CD4-positive, alpha-beta T cell (primary cell): Measurements from ENCODE around the gene RNF144B. TPM values are rescaled to one million over a fixed set of nuclear protein-coding genes. Genes with fewer than 3 reads are reported as not detected.
A peak's percentile ranks its signal among the peaks of the same experiment; 100 is the strongest.

Source experiments
- ATAC-seq: fragments of 200-7000 bp; cut with Tn5 transposase; one replicate; pipeline ENCODE4 v1.10.0; 2022; ENCODE audit warnings: mild to moderate bottlenecking; ENCODE audit not compliant: poor library complexity
- CTCF ChIA-PET: fragments of 350-600 bp; sonication (Branson Sonifier 250); formaldehyde crosslinking; loops from one replicate; lab custom pipeline; 2021; ENCODE audit warnings: antibody characterized with exemption, inconsistent platforms; lab: Charles Lee
- POLR2A ChIA-PET: fragments of 350-600 bp; sonication (Branson Sonifier 250); formaldehyde crosslinking; loops from one replicate; lab custom pipeline; 2021; ENCODE audit warnings: antibody characterized with exemption, inconsistent platforms; lab: Charles Lee
- DNase-seq, 14 experiments: peaks; one replicate each; pipeline ENCODE4 v3.0.0-alpha.2; 2013 to 2020; ENCODE audit warnings: mixed read lengths in 2 of 14
- H3K27ac ChIP-seq, 2 donors: one replicate each; pipeline versions ENCODE4 v1.5.1 to v1.7.0; 2013; ENCODE audit warnings: low read length in 2 of 2, low read depth in 1 of 2, mild to moderate bottlenecking in 1 of 2
- H3K27me3 ChIP-seq, 2 experiments: 1 replicate in 1 of 2; 2 replicates in 1 of 2; pipeline versions ENCODE4 v1.6.1 to v1.7.0; 2013; ENCODE audit warnings: low read length in 2 of 2, control low read depth in 1 of 2, mild to moderate bottlenecking in 1 of 2, moderate library complexity in 1 of 2; ENCODE audit not compliant: insufficient read depth in 2 of 2, control insufficient read depth in 1 of 2
- H3K36me3 ChIP-seq: one replicate; pipeline ENCODE4 v1.6.1; 2013; ENCODE audit warnings: low read length, control low read depth; ENCODE audit not compliant: insufficient read depth
- H3K4me1 ChIP-seq: one replicate; pipeline ENCODE4 v1.6.1; 2013; ENCODE audit warnings: low read length, control low read depth; ENCODE audit not compliant: insufficient read depth
- H3K4me3 ChIP-seq: one replicate; pipeline ENCODE4 v1.5.1; 2013; ENCODE audit warnings: mild to moderate bottlenecking, low read length, moderate library complexity
- H3K9me3 ChIP-seq, 2 experiments: 1 replicate in 1 of 2; 2 replicates in 1 of 2; pipeline versions ENCODE4 v1.6.1 to v1.7.0; 2013; ENCODE audit warnings: low read length in 2 of 2, mild to moderate bottlenecking in 2 of 2, control low read depth in 1 of 2, moderate library complexity in 1 of 2; ENCODE audit not compliant: control insufficient read depth in 1 of 2, insufficient read depth in 1 of 2
- H3K27ac Mint-ChIP-seq: one replicate; pipeline ENCODE4 v1.8.0; 2020; ENCODE audit warnings: mixed read lengths
- H3K27me3 Mint-ChIP-seq: one replicate; pipeline ENCODE4 v1.8.0; 2021; ENCODE audit warnings: mixed read lengths
- H3K36me3 Mint-ChIP-seq: one replicate; pipeline ENCODE4 v1.8.0; 2021; ENCODE audit warnings: low read depth, mixed read lengths
- H3K4me1 Mint-ChIP-seq: one replicate; pipeline ENCODE4 v1.8.0; 2021; ENCODE audit warnings: low read depth, mixed read lengths
- H3K4me3 Mint-ChIP-seq: one replicate; pipeline ENCODE4 v1.8.0; 2020; ENCODE audit warnings: mild to moderate bottlenecking, mixed read lengths
- H3K9me3 Mint-ChIP-seq: one replicate; pipeline ENCODE4 v1.8.0; 2020; ENCODE audit warnings: mixed read lengths
- intact Hi-C, 2 experiments: fragments of 100-400 bp; cut with DNase I in 1 of 2; cut with micrococcal nuclease in 1 of 2; formaldehyde crosslinking; loops; one replicate each; pipeline versions ENCODE4 v1.15.1 to v1.9.0; 2023 to 2025; cut with DNase I, micrococcal nuclease
- total RNA-seq, 174 experiments: library from RNA in 2 of 174; stranded (reverse) in 2 of 174; gene quantifications; one replicate each; pipeline ENCODE4 v1.2.3 and lab custom pipeline; 2021 to 2026
- TF ChIP-seq, protein P1 (sequence below): fragments of 200-600 bp; IDR thresholded peaks from one replicate; pipeline ENCODE4 v1.8.0; 2022; ENCODE audit warnings: antibody characterized with exemption, mild to moderate bottlenecking

The RNF144B gene
- total RNA-seq, 2 experiments from 2014 or later: 2.3 to 3.5 TPM

DNA sequence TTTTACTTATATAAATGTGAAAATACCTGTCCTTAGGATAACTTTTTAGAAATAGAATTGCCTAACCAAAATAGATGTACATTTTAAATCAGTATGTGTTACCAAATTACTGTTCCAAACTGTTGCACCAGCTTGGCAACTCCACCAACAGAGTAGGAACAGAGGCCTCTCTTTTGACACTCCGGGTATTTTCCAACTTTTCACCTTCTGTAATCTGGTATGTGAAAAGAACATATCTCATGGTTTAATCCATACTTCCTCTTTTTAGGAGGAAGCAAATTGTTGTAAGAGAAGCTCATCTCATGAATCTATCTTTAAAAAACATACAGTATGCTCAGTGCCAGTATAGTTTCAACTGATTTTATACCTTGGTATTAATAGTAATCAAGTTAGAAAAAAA is 24.9 kb downstream of the RNF144B start:
- no peak overlapping the region for H3K4me3 ChIP-seq
- Mint-ChIP-seq H3K36me3 (peaks cover 29% of the 10 kb centered on the region), H3K27me3 (no peaks in the 10 kb centered on the region), H3K4me1 (no peaks in the 10 kb centered on the region), H3K9me3 (peaks cover 2% of the 10 kb centered on the region), H3K27ac (no peak overlapping the region), H3K4me3 (no peak overlapping the region)
- DNase-seq (peak in 2 of 14 experiments; percentile 51 to 61), ATAC-seq (no peak)
- CTCF ChIA-PET: no interaction called here
- POLR2A ChIA-PET: no interaction called here
- H3K9me3 ChIP-seq: no peaks in the 10 kb centered on the region
- no peak overlapping the region for H3K27ac ChIP-seq
- intact Hi-C loops: no loop called here
- TF ChIP-seq, protein P1, sequence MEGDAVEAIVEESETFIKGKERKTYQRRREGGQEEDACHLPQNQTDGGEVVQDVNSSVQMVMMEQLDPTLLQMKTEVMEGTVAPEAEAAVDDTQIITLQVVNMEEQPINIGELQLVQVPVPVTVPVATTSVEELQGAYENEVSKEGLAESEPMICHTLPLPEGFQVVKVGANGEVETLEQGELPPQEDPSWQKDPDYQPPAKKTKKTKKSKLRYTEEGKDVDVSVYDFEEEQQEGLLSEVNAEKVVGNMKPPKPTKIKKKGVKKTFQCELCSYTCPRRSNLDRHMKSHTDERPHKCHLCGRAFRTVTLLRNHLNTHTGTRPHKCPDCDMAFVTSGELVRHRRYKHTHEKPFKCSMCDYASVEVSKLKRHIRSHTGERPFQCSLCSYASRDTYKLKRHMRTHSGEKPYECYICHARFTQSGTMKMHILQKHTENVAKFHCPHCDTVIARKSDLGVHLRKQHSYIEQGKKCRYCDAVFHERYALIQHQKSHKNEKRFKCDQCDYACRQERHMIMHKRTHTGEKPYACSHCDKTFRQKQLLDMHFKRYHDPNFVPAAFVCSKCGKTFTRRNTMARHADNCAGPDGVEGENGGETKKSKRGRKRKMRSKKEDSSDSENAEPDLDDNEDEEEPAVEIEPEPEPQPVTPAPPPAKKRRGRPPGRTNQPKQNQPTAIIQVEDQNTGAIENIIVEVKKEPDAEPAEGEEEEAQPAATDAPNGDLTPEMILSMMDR: no peak
- H3K36me3 ChIP-seq: peaks cover 2% of the 10 kb centered on the region
- no peaks in the 10 kb centered on the region for H3K27me3 ChIP-seq
- H3K4me1 ChIP-seq: no peaks in the 10 kb centered on the region

GRCh38 chr6:18412644-18413043 is 25.5 kb downstream of the RNF144B start:
- ChIA-PET POLR2A (no interaction called here), CTCF (no interaction called here)
- no peak overlapping the region for H3K27ac Mint-ChIP-seq
- Histone ChIP-seq H3K27me3 (no peaks in the 10 kb centered on the region), H3K4me3 (no peak overlapping the region), H3K4me1 (no peaks in the 10 kb centered on the region), H3K9me3 (no peaks in the 10 kb centered on the region), H3K27ac (no peak overlapping the region), H3K36me3 (peaks cover 2% of the 10 kb centered on the region)
- intact Hi-C loops: no loop called here
- H3K27me3 Mint-ChIP-seq: no peaks in the 10 kb centered on the region
- DNase-seq (no peak), ATAC-seq (no peak)
- no peak overlapping the region for H3K4me3 Mint-ChIP-seq
- H3K4me1 Mint-ChIP-seq: no peaks in the 10 kb centered on the region
- H3K9me3 Mint-ChIP-seq: peaks cover 2% of the 10 kb centered on the region
- TF ChIP-seq, protein P1: no peak
- peaks cover 29% of the 10 kb centered on the region for H3K36me3 Mint-ChIP-seq

- Mint-ChIP-seq H3K4me1 (no peaks in the 10 kb centered on the region), H3K27ac (no peak overlapping the region), H3K27me3 (no peaks in the 10 kb centered on the region), H3K9me3 (peaks cover 2% of the 10 kb centered on the region), H3K36me3 (peaks cover 29% of the 10 kb centered on the region), H3K4me3 (no peak overlapping the region)
- Histone ChIP-seq H3K4me1 (no peaks in the 10 kb centered on the region), H3K27ac (no peak overlapping the region), H3K9me3 (no peaks in the 10 kb centered on the region), H3K4me3 (no peak overlapping the region), H3K27me3 (no peaks in the 10 kb centered on the region), H3K36me3 (peaks cover 1% of the 10 kb centered on the region)
- TF ChIP-seq, protein P1: no peak
- DNase-seq (peak in 2 of 14 experiments; percentile 30 to 41), ATAC-seq (no peak)
- intact Hi-C loops: no loop called here
- ChIA-PET CTCF (no interaction called here), POLR2A (no interaction called here)
Observed at GRCh38 chr6:18413381-18413780, 26.2 kb downstream of the RNF144B start.
